ENCODE measurements around the gene TUBB1. TPM values are rescaled to one million over a fixed set of nuclear protein-coding genes. Genes with fewer than 3 reads are reported as not detected.
"Not testable (repeated sequence)": the region's sequence is repeated elsewhere in the genome, so short reads cannot be mapped to it uniquely, and the experiment has no call there.

The TUBB1 gene
- total and polyA plus RNA-seq, 4 donors: 0.64 to 6.8 (median 3.7) TPM

GRCh38 chr20:58981628-58982364, 37.4 kb upstream of the TUBB1 start:
- ATAC-seq (ENCODE audit: insufficient read depth, low FRiP score) (no peak), DNase-seq (peak in 2 of 3 donors; percentile 63 to 66)
- peak overlapping the region; percentile 43 to 95 for H3K27ac ChIP-seq (ENCODE audit: low read depth in 1 of 2, low read length in 1 of 2)
- H3K9me3 ChIP-seq (ENCODE audit: control insufficient read depth in 4 of 4, insufficient read depth in 3 of 4, low read length in 3 of 4): peaks cover 0 to 3% (median 0%) of the 10 kb centered on the region in 4 donors
- peak overlapping the region; percentile 76 for H3K9ac ChIP-seq (ENCODE audit: insufficient read depth in 1 of 2, low read length in 2 of 2)
- H3K36me3 ChIP-seq (ENCODE audit: control insufficient read depth in 4 of 4, insufficient read depth in 4 of 4, low read length in 4 of 4): peaks cover 0 to 4% (median 4%) of the 10 kb centered on the region in 4 donors
- H3K4me1 ChIP-seq (ENCODE audit: control insufficient read depth in 5 of 5, insufficient read depth in 5 of 5, low read length in 5 of 5): peaks cover 0 to 11% (median 9%) of the 10 kb centered on the region in 5 donors
- no peak for TF ChIP-seq CTCF (IDR thresholded peaks at IDR 0.05; ENCODE audit: control extremely low read depth, extremely low read depth)
- H3K4me3 ChIP-seq: peak overlapping the region; percentile 95
- 19 to 22% methylated on average over 28 to 29 of the region's 29 CpGs for WGBS, 2 donors
- no peaks in the 10 kb centered on the region for H3K27me3 ChIP-seq (ENCODE audit: control insufficient read depth in 3 of 3, insufficient read depth in 3 of 3, low read length in 2 of 3)

GRCh38 chr20:58982406-58983114, 36.7 kb upstream of the TUBB1 start:
- H3K36me3 ChIP-seq (ENCODE audit: control insufficient read depth in 4 of 4, insufficient read depth in 4 of 4, low read length in 4 of 4): peaks cover 0 to 10% (median 6%) of the 10 kb centered on the region in 4 donors
- DNase-seq (no peak), ATAC-seq (ENCODE audit: insufficient read depth, low FRiP score) (no peak)
- H3K9ac ChIP-seq (ENCODE audit: insufficient read depth in 1 of 2, low read length in 2 of 2): no peak overlapping the region
- H3K27me3 ChIP-seq (ENCODE audit: control insufficient read depth in 3 of 3, insufficient read depth in 3 of 3, low read length in 2 of 3): no peaks in the 10 kb centered on the region
- WGBS, 2 donors: 88 to 89% methylated on average over 12 of the region's 12 CpGs
- peaks cover 0 to 11% (median 9%) of the 10 kb centered on the region in 5 donors for H3K4me1 ChIP-seq (ENCODE audit: control insufficient read depth in 5 of 5, insufficient read depth in 5 of 5, low read length in 5 of 5)
- H3K27ac ChIP-seq (ENCODE audit: low read depth in 1 of 2, low read length in 1 of 2): no peak overlapping the region
- H3K9me3 ChIP-seq (ENCODE audit: control insufficient read depth in 4 of 4, insufficient read depth in 3 of 4, low read length in 3 of 4): peaks cover 0 to 3% (median 0%) of the 10 kb centered on the region in 4 donors
- TF ChIP-seq CTCF (IDR thresholded peaks at IDR 0.05; ENCODE audit: control extremely low read depth, extremely low read depth): no peak
- H3K4me3 ChIP-seq: no peak overlapping the region

DNA sequence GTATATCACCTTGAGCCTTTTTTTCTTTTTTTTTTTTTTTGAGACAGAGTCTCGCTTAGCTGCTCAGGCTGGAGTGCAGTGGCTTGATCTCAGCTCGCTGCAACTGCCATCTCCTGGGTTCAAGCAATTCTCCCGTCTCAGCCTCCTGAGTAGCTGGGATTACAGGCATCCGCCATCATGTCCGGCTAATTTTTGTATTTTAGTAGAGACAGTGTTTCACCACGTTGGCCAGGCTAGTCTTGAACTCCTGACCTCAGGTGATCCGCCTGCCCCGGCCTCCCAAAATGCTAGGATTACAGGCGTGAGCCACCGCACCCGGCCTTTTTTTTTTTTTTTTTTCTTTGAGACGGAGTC, 36.1 kb upstream of the TUBB1 start:
- peaks cover 4 to 15% (median 9%) of the 10 kb centered on the region in 4 donors for H3K36me3 ChIP-seq (ENCODE audit: control insufficient read depth in 4 of 4, insufficient read depth in 4 of 4, low read length in 4 of 4)
- not testable (repeated sequence) for H3K27me3 ChIP-seq (ENCODE audit: control insufficient read depth in 3 of 3, insufficient read depth in 3 of 3, low read length in 2 of 3); H3K9ac ChIP-seq (ENCODE audit: insufficient read depth in 1 of 2, low read length in 2 of 2); H3K4me3 ChIP-seq; DNase-seq; H3K27ac ChIP-seq (ENCODE audit: low read depth in 1 of 2, low read length in 1 of 2); ATAC-seq (ENCODE audit: insufficient read depth, low FRiP score); H3K9me3 ChIP-seq (ENCODE audit: control insufficient read depth in 4 of 4, insufficient read depth in 3 of 4, low read length in 3 of 4)
- peaks cover 0 to 11% (median 9%) of the 10 kb centered on the region in 5 donors for H3K4me1 ChIP-seq (ENCODE audit: control insufficient read depth in 5 of 5, insufficient read depth in 5 of 5, low read length in 5 of 5)
- 93 to 95% methylated on average over 11 to 12 of the region's 12 CpGs for WGBS, 2 donors

- no peak for ATAC-seq (ENCODE audit: insufficient read depth, low FRiP score)
- DNase-seq: no peak
- Histone ChIP-seq H3K9ac (ENCODE audit: insufficient read depth in 1 of 2, low read length in 2 of 2) (no peak overlapping the region), H3K36me3 (ENCODE audit: control insufficient read depth in 4 of 4, insufficient read depth in 4 of 4, low read length in 4 of 4) (peaks cover 12 to 30% (median 22%) of the 10 kb centered on the region in 4 donors), H3K4me1 (ENCODE audit: control insufficient read depth in 5 of 5, insufficient read depth in 5 of 5, low read length in 5 of 5) (peaks cover 0 to 11% (median 9%) of the 10 kb centered on the region in 5 donors), H3K27ac (ENCODE audit: low read depth in 1 of 2, low read length in 1 of 2) (no peak overlapping the region), H3K9me3 (ENCODE audit: control insufficient read depth in 4 of 4, insufficient read depth in 3 of 4, low read length in 3 of 4) (peaks cover 0 to 3% (median 0%) of the 10 kb centered on the region in 4 donors), H3K27me3 (ENCODE audit: control insufficient read depth in 3 of 3, insufficient read depth in 3 of 3, low read length in 2 of 3) (no peaks in the 10 kb centered on the region), H3K4me3 (no peak overlapping the region)
- no peak for TF ChIP-seq CTCF (IDR thresholded peaks at IDR 0.05; ENCODE audit: control extremely low read depth, extremely low read depth)
- WGBS, 2 donors: 90% methylated on average over 6 of the region's 6 CpGs
These were observed 34.5 kb upstream of the TUBB1 start for GRCh38 chr20:58984691-58985090.
